Large intestine (tissue), 3 donors: ENCODE results near the gene SAMD4B. TPM values are rescaled to one million over a fixed set of nuclear protein-coding genes. Genes with fewer than 3 reads are reported as not detected.
A peak's percentile ranks its signal among the peaks of the same experiment; 100 is the strongest.

ENCODE experiments used
- DNase-seq, 2 donors: peaks; one replicate each; pipeline versions ENCODE4 v3.0.0 to v3.0.0-alpha.2; 2013
- H3K27ac ChIP-seq: one replicate; pipeline ENCODE4 v1.5.1; 2013; ENCODE audit warnings: low read length
- H3K27me3 ChIP-seq: 2 replicates; pipeline ENCODE4 v1.6.1; 2013; ENCODE audit warnings: low read length; ENCODE audit not compliant: control insufficient read depth, insufficient read depth
- H3K36me3 ChIP-seq: 2 replicates; pipeline ENCODE4 v1.6.1; 2013; ENCODE audit warnings: low read length; ENCODE audit not compliant: control insufficient read depth, insufficient read depth
- H3K4me1 ChIP-seq: one replicate; pipeline ENCODE4 v1.6.1; 2013; ENCODE audit warnings: low read length; ENCODE audit not compliant: control insufficient read depth, insufficient read depth
- H3K4me3 ChIP-seq: one replicate; pipeline ENCODE4 v1.5.1; 2013; ENCODE audit warnings: low read length
- H3K9me3 ChIP-seq: one replicate; pipeline ENCODE4 v1.6.1; 2013; ENCODE audit warnings: mild to moderate bottlenecking, low read depth, low read length, moderate library complexity; ENCODE audit not compliant: control insufficient read depth
- whole genome bisulfite sequencing: methylation state at CpG from one replicate; pipeline ENCODE4 v1.1.5; 2013; ENCODE audit warnings: low lambda C conversion rate; ENCODE audit not compliant: insufficient coverage; 5-methylcytosine and 5-hydroxymethylcytosine counted together
- polyA plus RNA-seq: library from polyadenylated mRNA; unstranded; fragments of 120-200 nt; gene quantifications from one replicate; pipeline ENCODE4 v1.2.1, GENCODE V29; 2013

Gene SAMD4B
- polyA plus RNA-seq, 1 donor: 94.4 TPM

DNA sequence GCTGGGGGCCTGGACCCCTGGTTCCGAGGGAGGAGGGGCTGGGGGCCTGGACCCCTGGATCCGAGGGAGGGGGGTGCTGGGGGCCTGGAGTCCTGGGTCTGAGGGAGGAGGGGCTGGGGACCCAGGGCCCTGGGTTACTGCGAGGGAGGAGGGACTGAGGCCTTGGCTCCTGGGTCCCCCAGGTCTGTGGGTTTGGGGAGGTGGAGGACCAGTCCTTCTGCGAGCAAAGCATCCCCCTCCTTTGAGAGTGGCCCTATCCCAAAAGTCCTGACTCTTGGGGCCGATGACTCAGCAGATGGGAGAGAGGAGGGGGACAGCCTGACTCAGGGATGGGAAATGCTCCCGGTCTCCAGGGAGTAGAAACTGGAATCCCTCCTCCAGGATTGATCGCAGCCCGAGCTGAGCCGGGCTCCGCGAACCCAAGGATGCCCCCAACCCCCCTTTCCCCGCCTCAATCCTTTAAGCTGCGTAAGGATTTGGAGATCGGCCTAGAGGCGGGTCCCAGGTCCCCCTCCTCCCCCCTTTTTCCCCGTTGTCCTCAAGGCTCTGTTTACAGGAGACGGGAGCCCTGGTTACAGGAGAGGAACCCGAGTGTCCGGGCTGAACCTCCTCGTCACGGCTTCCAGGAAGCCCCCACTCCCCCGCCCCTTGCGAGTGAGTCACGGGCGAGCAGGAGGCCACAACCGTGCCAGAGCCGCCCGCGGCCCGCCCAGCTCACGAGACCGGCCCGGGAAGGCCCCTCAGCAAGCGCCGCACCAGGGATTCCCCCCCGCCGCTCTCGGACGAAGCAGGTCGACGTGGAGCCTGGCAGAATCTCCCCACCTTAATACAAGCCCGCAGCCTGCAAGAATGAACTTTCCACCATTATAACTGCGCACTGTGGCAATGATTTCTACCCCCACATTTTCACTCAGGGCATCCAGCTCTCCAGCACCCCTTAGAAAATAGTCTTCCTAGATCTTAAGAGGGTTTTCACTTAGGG is 61.4 kb downstream of the SAMD4B start:
- Histone ChIP-seq H3K36me3 (peaks cover 11% of the 10 kb centered on the region), H3K4me1 (peaks cover 62% of the 10 kb centered on the region), H3K27me3 (no peaks in the 10 kb centered on the region), H3K9me3 (peaks cover 4% of the 10 kb centered on the region), H3K4me3 (peak overlapping the region; percentile 30), H3K27ac (peak overlapping the region; percentile 96)
- WGBS: no CpG with 5 or more reads among the region's 43 CpGs
- peak; percentile 97 to 98 for DNase-seq

DNA sequence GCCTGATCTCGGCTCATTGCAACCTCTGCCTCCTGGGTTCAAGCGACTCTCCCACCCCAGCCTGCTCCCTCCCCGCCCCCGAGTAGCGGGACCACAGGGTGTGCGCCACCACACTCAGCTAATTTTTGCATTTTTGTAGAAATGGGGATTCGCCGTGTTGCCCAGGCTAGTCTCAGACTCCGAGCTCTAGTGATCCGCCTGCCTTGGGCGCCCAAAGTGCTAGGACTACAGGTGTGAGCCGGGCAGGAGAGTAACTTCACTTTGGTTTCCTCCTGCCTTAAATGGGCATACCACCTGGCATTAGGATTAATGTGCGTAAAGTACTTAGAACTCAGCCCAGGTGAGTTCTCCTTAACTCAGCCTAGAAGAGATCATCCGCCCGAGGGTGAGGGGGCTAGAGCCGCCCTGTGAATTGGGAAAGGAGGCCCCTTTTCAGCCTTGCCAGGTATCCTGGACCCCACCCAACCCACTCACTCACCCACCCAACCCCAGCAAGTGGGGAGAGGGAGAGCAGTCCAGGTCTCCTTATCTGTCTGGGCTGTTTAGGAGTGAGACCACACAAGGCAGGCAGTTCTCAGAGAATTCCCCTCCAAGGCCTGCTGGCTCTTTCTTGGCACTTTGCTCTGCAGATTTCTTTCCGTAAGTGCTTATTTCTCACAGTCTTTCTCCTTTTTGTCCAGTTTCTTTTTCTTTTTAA is 63.2 kb downstream of the SAMD4B start:
- Histone ChIP-seq H3K4me3 (peak overlapping the region; percentile 78), H3K36me3 (peaks cover 15% of the 10 kb centered on the region), H3K27ac (peak overlapping the region; percentile 98), H3K27me3 (no peaks in the 10 kb centered on the region), H3K9me3 (no peaks in the 10 kb centered on the region), H3K4me1 (peaks cover 49% of the 10 kb centered on the region)
- 100% methylated on average over 1 of the region's 17 CpGs for WGBS
- no peak for DNase-seq

DNA sequence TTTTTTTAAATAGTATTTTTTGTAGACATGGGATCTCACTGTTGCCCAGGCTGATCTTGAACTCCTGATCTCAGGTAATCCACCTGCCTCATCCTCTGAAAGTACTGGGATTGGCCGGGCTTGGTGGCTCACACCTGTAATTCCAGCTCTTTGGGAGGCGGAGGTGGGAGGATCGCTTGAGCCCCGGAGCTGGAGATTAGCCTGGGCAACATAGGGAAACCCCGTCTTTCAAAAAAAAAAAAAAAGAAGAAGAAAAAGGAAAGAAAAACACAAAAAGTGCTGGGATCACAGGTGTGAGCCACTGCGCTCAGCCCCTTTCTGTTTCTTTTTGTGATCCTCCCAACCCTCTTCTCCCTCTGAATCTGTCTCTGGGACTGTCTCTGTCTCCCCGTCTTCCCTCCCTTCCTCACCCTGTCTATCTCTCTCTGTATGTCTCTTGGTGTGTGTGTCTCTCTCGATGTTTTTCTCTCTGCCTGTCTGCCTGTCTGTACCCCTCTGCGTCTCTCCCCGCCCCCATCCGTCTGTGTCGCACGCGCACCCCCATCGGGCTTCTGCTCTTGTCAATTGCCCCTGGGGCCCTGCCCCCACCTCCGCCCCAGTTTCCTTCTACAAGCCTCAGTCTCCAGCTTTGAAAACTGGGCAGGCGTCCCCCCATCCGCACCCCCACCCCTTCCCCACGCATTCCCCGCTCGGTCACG is 63.9 kb downstream of the SAMD4B start:
- Histone ChIP-seq H3K27ac (peak overlapping the region; percentile 98), H3K4me3 (peak overlapping the region; percentile 78), H3K36me3 (peaks cover 15% of the 10 kb centered on the region), H3K4me1 (peaks cover 49% of the 10 kb centered on the region), H3K9me3 (no peaks in the 10 kb centered on the region), H3K27me3 (no peaks in the 10 kb centered on the region)
- 10% methylated on average over 2 of the region's 22 CpGs for WGBS
- DNase-seq: peak in 1 of 2 donors; percentile 82

DNA sequence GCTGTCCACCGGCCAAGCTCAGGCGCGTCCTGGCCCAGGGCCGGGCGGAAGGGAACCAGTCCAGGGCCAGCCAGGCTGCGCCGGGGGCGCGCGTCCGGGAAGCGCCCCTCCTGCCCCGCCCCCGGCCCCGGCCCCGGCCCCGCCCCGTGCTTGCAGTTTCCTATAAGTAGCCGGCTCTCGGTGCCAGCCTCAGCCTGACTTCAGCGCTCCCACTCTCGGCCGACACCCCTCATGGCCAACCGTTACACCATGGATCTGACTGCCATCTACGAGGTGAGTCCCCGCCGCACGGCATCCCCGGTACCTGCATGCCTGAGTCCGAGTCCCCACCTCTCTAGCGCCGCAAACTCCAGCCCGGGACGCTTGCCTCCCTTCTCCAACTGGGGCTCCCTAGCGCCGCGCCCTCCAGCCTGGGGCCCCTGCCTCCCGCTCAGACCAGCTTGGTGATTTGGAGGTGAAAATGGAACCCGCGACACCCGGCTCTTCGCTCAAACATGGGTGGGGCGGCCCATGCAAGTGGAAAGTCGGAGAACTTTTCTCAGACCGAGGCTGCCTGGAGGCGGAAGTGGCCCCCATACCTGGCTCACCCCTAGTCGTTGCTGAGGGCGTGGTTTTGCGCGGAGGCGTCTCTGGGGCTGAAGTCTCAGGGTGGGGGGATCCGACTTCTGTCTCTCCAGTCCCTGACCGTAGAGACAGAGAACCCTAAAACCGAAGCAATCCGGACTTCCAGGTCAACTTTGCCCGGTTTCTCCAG is 64.6 kb downstream of the SAMD4B start, which contains the start of gene ZFP36:
Gene ZFP36 (plus strand): TSS at position 192 of the 754 bp plus-strand sequence. CDS start 58 bp downstream, at position 250.
- Histone ChIP-seq H3K4me1 (peaks cover 49% of the 10 kb centered on the region), H3K9me3 (no peaks in the 10 kb centered on the region), H3K36me3 (peaks cover 15% of the 10 kb centered on the region), H3K27me3 (no peaks in the 10 kb centered on the region), H3K4me3 (peak within 1 kb of the TSS; percentile 78), H3K27ac (peak within 1 kb of the TSS; percentile 98)
- DNase-seq: peak; percentile 84 to 87
- WGBS: no CpG with 5 or more reads among the region's 56 CpGs

DNA sequence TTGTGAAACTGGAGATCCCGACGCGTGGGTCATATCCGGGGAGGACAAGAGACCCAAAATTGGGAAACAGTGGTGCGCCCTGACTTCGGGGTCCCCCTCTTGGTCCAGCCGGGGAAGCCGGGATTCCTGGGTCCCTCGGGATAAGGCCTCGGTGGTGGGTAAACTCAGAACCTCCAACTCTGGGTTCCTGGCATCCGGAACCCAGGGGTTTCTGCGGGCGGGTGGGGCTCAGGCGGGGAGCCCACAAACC is 65.1 kb downstream of the SAMD4B start:
- Histone ChIP-seq H3K4me1 (peaks cover 44% of the 10 kb centered on the region), H3K36me3 (peaks cover 15% of the 10 kb centered on the region), H3K27me3 (no peaks in the 10 kb centered on the region), H3K4me3 (peak overlapping the region; percentile 78), H3K9me3 (no peaks in the 10 kb centered on the region), H3K27ac (peak overlapping the region; percentile 98)
- no peak for DNase-seq
- WGBS: no CpG with 5 or more reads among the region's 14 CpGs

DNA sequence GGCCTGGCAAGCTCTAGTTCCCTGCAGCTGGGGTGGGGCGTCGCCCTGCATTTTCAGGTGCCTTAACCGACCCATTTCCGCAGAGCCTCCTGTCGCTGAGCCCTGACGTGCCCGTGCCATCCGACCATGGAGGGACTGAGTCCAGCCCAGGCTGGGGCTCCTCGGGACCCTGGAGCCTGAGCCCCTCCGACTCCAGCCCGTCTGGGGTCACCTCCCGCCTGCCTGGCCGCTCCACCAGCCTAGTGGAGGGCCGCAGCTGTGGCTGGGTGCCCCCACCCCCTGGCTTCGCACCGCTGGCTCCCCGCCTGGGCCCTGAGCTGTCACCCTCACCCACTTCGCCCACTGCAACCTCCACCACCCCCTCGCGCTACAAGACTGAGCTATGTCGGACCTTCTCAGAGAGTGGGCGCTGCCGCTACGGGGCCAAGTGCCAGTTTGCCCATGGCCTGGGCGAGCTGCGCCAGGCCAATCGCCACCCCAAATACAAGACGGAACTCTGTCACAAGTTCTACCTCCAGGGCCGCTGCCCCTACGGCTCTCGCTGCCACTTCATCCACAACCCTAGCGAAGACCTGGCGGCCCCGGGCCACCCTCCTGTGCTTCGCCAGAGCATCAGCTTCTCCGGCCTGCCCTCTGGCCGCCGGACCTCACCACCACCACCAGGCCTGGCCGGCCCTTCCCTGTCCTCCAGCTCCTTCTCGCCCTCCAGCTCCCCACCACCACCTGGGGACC is 65.6 kb downstream of the SAMD4B start:
- DNase-seq: peak; percentile 51 to 63
- Histone ChIP-seq H3K9me3 (no peaks in the 10 kb centered on the region), H3K27ac (peak overlapping the region; percentile 98), H3K27me3 (no peaks in the 10 kb centered on the region), H3K36me3 (peaks cover 15% of the 10 kb centered on the region), H3K4me3 (peak overlapping the region; percentile 78), H3K4me1 (peaks cover 41% of the 10 kb centered on the region)
- no CpG with 5 or more reads among the region's 40 CpGs for WGBS

DNA sequence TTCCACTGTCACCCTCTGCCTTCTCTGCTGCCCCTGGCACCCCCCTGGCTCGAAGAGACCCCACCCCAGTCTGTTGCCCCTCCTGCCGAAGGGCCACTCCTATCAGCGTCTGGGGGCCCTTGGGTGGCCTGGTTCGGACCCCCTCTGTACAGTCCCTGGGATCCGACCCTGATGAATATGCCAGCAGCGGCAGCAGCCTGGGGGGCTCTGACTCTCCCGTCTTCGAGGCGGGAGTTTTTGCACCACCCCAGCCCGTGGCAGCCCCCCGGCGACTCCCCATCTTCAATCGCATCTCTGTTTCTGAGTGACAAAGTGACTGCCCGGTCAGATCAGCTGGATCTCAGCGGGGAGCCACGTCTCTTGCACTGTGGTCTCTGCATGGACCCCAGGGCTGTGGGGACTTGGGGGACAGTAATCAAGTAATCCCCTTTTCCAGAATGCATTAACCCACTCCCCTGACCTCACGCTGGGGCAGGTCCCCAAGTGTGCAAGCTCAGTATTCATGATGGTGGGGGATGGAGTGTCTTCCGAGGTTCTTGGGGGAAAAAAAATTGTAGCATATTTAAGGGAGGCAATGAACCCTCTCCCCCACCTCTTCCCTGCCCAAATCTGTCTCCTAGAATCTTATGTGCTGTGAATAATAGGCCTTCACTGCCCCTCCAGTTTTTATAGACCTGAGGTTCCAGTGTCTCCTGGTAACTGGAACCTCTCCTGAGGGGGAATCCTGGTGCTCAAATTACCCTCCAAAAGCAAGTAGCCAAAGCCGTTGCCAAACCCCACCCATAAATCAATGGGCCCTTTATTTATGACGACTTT is 66.4 kb downstream of the SAMD4B start:
- no peaks in the 10 kb centered on the region for H3K9me3 ChIP-seq
- peak in 1 of 2 donors; percentile 48 for DNase-seq
- peak overlapping the region; percentile 78 for H3K4me3 ChIP-seq
- peaks cover 33% of the 10 kb centered on the region for H3K4me1 ChIP-seq
- H3K27me3 ChIP-seq: no peaks in the 10 kb centered on the region
- peaks cover 15% of the 10 kb centered on the region for H3K36me3 ChIP-seq
- no CpG with 5 or more reads among the region's 20 CpGs for WGBS
- peak overlapping the region; percentile 98 for H3K27ac ChIP-seq

DNA sequence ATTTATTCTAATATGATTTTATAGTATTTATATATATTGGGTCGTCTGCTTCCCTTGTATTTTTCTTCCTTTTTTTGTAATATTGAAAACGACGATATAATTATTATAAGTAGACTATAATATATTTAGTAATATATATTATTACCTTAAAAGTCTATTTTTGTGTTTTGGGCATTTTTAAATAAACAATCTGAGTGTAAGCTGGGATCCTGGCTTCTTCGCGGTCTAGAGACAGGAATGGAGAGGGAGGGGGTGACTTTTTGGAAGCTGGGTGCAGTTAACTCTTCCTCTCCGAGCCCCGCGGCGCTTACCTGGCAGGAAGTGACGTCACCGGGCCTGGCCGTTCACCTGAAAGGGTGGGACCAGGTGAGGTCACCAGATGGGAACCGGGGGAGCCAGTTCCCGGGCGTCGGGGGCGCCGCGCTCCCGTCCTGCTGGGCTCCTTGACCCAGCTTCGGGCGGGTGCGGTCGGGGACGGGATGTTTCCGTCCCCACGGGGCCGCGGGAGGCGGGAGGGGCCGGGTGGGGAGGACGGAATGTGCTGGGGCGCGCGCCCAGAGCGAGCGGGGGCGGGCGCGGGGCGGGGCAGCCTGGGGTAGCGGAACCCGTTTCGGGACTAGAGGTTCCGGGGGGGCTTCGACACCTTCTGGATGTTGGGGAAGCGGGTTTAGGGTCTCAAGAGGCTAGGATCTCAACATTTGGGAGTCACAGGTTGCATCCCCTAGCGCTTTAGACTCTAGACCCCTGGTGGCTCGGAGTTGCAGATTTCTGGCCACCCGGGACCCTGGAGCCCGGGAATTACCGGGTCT is 67.2 kb downstream of the SAMD4B start:
- Histone ChIP-seq H3K9me3 (no peaks in the 10 kb centered on the region), H3K4me3 (peak overlapping the region; percentile 78), H3K36me3 (peaks cover 15% of the 10 kb centered on the region), H3K27ac (peak overlapping the region; percentile 98), H3K27me3 (peaks cover 4% of the 10 kb centered on the region), H3K4me1 (peaks cover 31% of the 10 kb centered on the region)
- DNase-seq: peak; percentile 95 to 97
- 0% methylated on average over 3 of the region's 52 CpGs for WGBS
